Astrocyte of the cerebellum (primary cell): ENCODE results near the gene CYTIP.
"Not testable (repeated sequence)": the region's sequence is repeated elsewhere in the genome, so short reads cannot be mapped to it uniquely, and the experiment has no call there.

Experiments used
- DNase-seq: peaks from one replicate; pipeline ENCODE4 v3.0.0-alpha.2; 2011; ENCODE audit warnings: low read depth
- H3K4me3 ChIP-seq: 2 replicates; pipeline ENCODE4 v1.5.1; 2011; ENCODE audit warnings: mild to moderate bottlenecking, low read depth, low read length, moderate library complexity
- CTCF ChIP-seq: IDR thresholded peaks from 2 replicates; pipeline ENCODE4 v1.5.1; 2012; ENCODE audit warnings: low read length, low read depth, moderate library complexity, mild to moderate bottlenecking; ENCODE audit errors: missing control alignments
- in situ Hi-C: cut with HindIII; loops from 2 replicates; pipeline ENCODE4 v1.10.0; 2017; ENCODE audit warnings: low sequenced_read_pairs

The CYTIP gene

GRCh38 chr2:157413326-157414035, 30.4 kb downstream of the CYTIP start:
- in situ Hi-C loops, result no loop called here

GRCh38 chr2:157411624-157412336, 32.1 kb downstream of the CYTIP start:
- no peak for DNase-seq
- no peak overlapping the region for H3K4me3 ChIP-seq
- in situ Hi-C loops, result no loop called here
- no peak for TF ChIP-seq CTCF

More at GRCh38 chr2:157413326-157414035, 30.4 kb downstream of the CYTIP start:
- no peak overlapping the region for H3K4me3 ChIP-seq
- TF ChIP-seq CTCF, result no peak
- DNase-seq, result no peak

- in situ Hi-C loops, result not testable (repeated sequence)
Measured at GRCh38 chr2:157405398-157405797, 38.5 kb downstream of the CYTIP start.

GRCh38 chr2:157404363-157404762, 39.5 kb downstream of the CYTIP start:
- in situ Hi-C loops, result no loop called here
- no peak overlapping the region for H3K4me3 ChIP-seq
- no peak for TF ChIP-seq CTCF
- no peak for DNase-seq

More at GRCh38 chr2:157405398-157405797, 38.5 kb downstream of the CYTIP start:
- not testable (repeated sequence) for DNase-seq, H3K4me3 ChIP-seq

- in situ Hi-C loops, H3K4me3 ChIP-seq, DNase-seq: not testable (repeated sequence)
Measured at GRCh38 chr2:157402801-157403485, 40.9 kb downstream of the CYTIP start.

- H3K4me3 ChIP-seq, result no peak overlapping the region
- in situ Hi-C loops, result no loop called here
- no peak for TF ChIP-seq CTCF
- DNase-seq, result no peak
Measured at GRCh38 chr2:157395811-157396210, 48.1 kb downstream of the CYTIP start.

- in situ Hi-C loops, result no loop called here
- DNase-seq, result no peak
- no peak overlapping the region for H3K4me3 ChIP-seq
- TF ChIP-seq CTCF, result no peak
Measured at GRCh38 chr2:157394928-157395327, 49.0 kb downstream of the CYTIP start.
